HG02973 (cell line): Measurements from ENCODE around the gene NRXN3.

Experiments
- ATAC-seq: cut with Tn5 transposase; IDR thresholded peaks from one replicate; pipeline ENCODE4 v1.9.1; 2021; ENCODE audit warnings: moderate library complexity; ENCODE audit not compliant: unreplicated experiment

The NRXN3 gene

GRCh38 chr14:78242086-78242485 lies 71.9 kb downstream of the NRXN3 start:
- ATAC-seq: no peak

- ATAC-seq: no peak
Observed at GRCh38 chr14:78243187-78243586, 73.0 kb downstream of the NRXN3 start.

GRCh38 chr14:78245238-78245637 lies 75.1 kb downstream of the NRXN3 start:
- ATAC-seq: no peak

DNA sequence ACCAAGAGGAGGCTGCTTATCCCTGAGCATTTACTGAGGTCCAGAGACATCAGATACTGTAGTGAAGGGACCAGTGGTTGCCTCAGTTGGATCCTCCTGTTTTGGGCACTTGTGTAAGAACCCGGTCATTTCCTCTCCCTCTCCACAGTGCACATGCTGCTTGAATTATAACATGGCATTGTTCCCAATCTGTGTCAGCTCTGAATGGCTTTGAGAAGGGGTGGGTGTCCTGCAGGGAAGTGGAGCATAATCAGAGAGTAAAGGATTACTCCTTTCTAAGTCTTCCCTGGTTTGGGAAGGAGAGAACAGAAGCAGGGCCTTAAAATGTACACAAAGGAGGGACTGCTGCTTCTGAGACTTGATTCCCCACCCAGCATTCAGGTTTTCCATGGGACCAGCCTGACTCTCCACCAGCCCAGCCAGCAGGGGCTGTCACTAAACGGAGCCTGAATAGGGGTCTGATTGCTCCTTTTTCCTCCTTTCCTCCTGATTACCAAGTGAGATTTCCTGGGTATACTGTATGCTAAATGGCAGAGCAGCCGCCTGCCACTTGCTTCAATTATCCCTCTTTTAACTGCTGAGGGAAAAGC lies 78.4 kb downstream of the NRXN3 start:
- ATAC-seq: no peak

DNA sequence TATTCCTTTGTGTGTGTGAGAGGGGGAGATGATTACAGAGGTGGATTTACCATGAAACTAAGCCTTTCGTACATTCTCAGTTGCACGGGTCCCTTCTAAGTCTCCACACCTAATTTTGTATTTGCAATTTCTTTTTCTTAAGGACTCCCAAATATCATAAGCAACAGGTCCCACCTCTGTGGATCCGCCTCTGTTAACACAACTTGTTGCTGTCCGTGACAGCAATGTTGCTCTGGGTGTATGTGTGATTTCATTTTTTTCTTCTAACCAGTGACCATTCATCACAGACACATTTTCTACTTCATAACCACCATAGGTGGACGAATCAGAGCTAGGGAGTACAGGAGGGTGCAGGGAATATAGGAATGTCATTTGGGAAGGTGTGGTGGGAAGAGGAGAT lies 81.1 kb downstream of the NRXN3 start:
- no peak for ATAC-seq

DNA sequence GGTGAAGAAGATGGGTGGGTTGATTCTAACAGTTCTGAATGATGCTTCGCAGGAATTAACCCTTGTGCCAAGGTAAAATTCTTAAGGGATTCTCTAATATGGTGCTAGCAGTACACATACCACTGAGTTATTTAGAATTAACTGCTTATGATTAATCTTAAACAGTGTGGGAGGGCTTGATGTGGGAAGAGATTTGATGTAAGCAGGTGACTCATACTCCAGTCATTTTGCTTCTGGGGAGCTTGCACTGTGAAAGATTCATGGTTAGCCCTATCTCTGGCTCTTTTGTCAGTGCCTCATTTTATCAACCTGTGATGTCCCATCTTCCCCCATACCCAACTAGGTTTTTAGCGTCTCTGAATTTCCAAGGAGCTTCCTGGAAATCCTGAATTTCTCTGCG lies 83.8 kb downstream of the NRXN3 start:
- ATAC-seq: no peak

- no peak for ATAC-seq
Observed at GRCh38 chr14:78254911-78255461, 84.8 kb downstream of the NRXN3 start.

GRCh38 chr14:78259831-78260230 lies 89.7 kb downstream of the NRXN3 start:
- ATAC-seq: no peak

- no peak for ATAC-seq
Observed at GRCh38 chr14:78278464-78279250, 108.5 kb downstream of the NRXN3 start.

GRCh38 chr14:78282437-78282836 lies 112.3 kb downstream of the NRXN3 start:
- no peak for ATAC-seq

- ATAC-seq: no peak
Observed at GRCh38 chr14:78286210-78286609, 116.0 kb downstream of the NRXN3 start.

DNA sequence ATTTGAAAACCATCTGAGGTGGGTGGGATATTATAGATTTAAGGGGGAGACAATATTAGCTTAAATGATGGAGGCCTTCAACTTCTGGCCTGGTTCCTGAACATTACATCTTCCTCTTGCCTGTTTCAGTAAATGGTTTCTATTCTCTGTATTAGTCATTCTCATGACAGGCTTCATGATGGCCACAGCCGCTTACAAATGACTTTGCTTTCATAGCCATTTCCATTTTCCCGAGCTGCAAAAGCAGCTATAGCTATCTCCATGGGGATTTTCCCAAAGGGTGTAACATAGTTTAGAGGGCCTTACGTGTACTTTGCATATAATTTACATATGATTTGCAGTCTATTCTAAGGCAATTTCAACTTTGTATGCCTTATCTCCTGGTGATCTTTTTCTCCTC lies 121.8 kb downstream of the NRXN3 start:
- ATAC-seq: peak; percentile 89

GRCh38 chr14:78297858-78298257 lies 127.7 kb downstream of the NRXN3 start:
- no peak for ATAC-seq

DNA sequence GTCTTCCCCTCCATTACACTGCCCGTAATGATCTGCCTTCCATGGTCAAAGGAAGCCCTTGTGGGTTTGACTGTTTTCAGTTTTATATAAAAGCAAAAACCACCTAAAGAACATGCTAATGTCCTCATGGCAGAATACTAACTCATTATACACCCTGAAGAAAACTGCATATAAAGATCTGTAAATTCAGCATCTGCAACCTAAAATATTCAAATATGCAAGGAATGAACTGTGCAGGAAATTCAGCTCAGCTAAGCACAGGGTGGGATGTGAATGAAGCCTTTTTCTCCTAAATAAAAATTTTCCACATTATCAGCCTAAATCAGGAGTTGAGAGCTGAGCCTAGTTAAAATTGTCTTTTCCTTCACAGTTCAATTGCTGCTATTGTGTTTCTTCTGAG lies 128.1 kb downstream of the NRXN3 start:
- ATAC-seq: no peak

- no peak for ATAC-seq
Observed at GRCh38 chr14:78302841-78303240, 132.7 kb downstream of the NRXN3 start.

DNA sequence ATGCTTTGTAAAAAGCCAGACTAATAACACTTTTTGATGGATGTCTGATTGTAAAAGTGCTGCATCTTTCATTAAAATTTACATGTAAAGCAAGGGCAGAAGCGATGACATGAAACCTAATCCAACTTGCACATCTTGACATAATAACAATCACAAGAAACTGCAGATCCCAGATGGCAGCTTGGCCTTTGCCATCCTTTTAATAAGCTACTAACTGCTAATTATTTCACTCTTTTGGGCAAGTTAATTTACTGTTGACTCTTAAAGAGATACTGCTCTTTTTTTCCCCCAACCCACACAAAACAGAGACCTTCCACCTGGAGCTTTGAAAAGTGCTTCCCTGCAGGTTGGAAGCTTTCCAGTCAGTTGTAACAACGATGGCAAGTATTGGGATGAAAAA lies 137.5 kb downstream of the NRXN3 start:
- ATAC-seq: no peak

DNA sequence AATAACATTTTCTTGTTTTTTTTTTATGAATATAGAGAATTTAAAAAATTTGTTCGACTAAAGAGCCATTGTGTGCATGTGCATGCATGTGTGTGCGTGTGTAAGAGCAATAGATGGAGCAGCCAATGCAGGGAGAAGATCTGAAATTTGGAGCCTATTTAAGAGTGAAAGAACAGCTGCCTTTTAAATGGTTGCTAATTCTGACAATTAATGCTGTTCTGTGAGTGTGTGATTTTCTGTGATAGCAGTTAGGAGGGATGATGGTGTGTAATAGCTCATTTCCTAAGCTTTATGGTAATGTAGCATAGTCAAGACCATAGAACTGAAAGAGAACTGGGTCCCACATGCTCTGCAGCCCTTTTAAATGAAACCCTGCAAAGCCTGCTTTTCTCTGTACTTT lies 137.9 kb downstream of the NRXN3 start:
- ATAC-seq: no peak

- ATAC-seq: no peak
Observed at GRCh38 chr14:78310272-78310671, 140.1 kb downstream of the NRXN3 start.

GRCh38 chr14:78313499-78313898 lies 143.3 kb downstream of the NRXN3 start:
- ATAC-seq: no peak

DNA sequence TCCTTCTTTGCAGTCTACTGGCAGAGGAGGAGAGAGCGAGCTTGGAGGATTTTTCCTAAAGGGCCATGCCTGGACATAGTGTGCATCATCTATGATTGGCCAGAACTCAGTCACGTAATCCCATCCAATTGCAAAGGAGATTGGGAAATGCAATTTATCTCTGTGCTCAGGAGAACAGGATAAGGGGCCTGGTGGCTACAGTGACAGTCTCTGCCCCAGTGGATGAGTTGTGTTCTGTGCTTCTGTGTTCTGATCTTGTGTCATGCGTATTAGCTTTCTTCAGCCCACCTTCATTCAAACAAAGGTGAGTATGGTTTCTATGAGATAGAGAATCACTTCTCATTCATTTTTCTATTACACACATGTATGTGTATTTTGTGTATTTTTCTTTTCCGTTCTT lies 144.3 kb downstream of the NRXN3 start:
- no peak for ATAC-seq

DNA sequence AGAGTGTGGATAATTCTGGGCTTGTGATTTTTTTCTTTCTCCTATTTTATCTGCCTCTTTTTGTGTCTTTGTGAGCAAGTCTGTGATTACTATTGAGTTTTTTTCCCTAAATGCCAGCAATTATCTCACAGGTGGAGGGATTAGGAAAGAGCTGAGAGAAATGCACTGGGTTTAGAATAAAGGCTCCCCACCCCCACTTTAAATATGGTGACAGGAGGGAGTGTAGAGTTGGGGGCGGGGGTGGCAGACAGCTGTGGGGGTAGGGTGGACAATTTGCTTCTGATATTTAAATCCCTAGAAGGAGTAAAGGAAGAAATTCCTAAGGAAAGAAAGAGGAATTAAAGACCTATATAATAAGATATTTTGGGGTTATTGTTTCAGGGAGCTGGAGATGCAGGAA lies 145.9 kb downstream of the NRXN3 start:
- ATAC-seq: no peak

- ATAC-seq: no peak
Observed at GRCh38 chr14:78316786-78317185, 146.6 kb downstream of the NRXN3 start.
